22Rv1 (cell line): ENCODE measurements around the gene SASH3.

Source experiments
- CTCF ChIP-seq: fragments of 450-650 bp; IDR thresholded peaks from 2 replicates; pipeline ENCODE4 v1.5.1; 2017; ENCODE audit warnings: mild to moderate bottlenecking
- ZFX ChIP-seq: fragments of 450-650 bp; IDR thresholded peaks from 2 replicates; pipeline ENCODE4 v1.6.1; 2017; ENCODE audit warnings: antibody characterized with exemption, borderline replicate concordance

- TF ChIP-seq CTCF, result no peak
- TF ChIP-seq ZFX, result no peak
Observed at GRCh38 chrX:129836827-129837226, 57.1 kb downstream of the SASH3 start.
